ENCODE data around the gene FAM53C. TPM values are rescaled to one million over a fixed set of nuclear protein-coding genes. Genes with fewer than 3 reads are reported as not detected.

The FAM53C gene
- total and polyA plus RNA-seq, 2 experiments from 2014 or later: 21.0 to 45.0 TPM

DNA sequence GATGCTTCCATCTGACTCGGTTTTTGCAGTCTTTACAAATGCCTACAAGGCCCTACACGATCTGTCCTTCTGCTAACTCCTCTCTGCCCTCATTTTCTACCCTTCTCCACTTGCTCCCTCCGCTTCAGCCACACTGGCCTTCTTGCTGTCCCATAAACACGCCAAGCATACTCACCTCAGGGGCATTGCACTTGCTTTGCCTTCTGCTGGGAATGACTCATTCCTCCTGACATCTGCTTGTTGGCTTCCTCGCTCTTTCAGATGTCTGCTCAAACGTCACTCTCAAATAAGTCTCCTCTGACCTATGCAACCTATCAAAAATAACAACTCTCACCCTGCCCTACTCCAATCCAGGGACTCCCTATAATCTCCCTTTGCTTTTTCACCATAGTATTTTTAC lies 34.7 kb upstream of the FAM53C start:
- Histone ChIP-seq H2AFZ (no peak overlapping the region), H3K36me3 (ENCODE audit: insufficient read depth) (no peaks in the 10 kb centered on the region), H4K20me1 (replicated peaks; ENCODE audit: insufficient read depth) (no peaks in the 10 kb centered on the region; the same call in 1 of the 2 replicates), H3K4me2 (no peak overlapping the region), H3K27me3 (ENCODE audit: insufficient read depth) (no peaks in the 10 kb centered on the region), H3K79me2 (replicated peaks; ENCODE audit: insufficient read depth) (no peaks in the 10 kb centered on the region), H3K27ac (ENCODE audit: low read depth) (no peak overlapping the region), H3K4me3 (no peak overlapping the region), H3K4me1 (ENCODE audit: insufficient read depth) (no peaks in the 10 kb centered on the region), H3K9me2 (ENCODE audit: insufficient read depth) (no peaks in the 10 kb centered on the region), H3F3A (replicated peaks; ENCODE audit: low read depth) (no peaks in the 10 kb centered on the region)
- Mint-ChIP-seq H3K36me3 (ENCODE audit: low read depth) (no peaks in the 10 kb centered on the region), H3K27me3 (ENCODE audit: insufficient read depth, low read depth, poor library complexity) (peaks cover 3% of the 10 kb centered on the region), H3K27ac (no peak overlapping the region), H3K4me3 (no peak overlapping the region), H3K9me3 (no peaks in the 10 kb centered on the region), H3K4me1 (no peaks in the 10 kb centered on the region)
- no peak for DNase-seq (ENCODE audit: low spot score)
- no peak for ATAC-seq
- TF ChIP-seq, protein P1, sequence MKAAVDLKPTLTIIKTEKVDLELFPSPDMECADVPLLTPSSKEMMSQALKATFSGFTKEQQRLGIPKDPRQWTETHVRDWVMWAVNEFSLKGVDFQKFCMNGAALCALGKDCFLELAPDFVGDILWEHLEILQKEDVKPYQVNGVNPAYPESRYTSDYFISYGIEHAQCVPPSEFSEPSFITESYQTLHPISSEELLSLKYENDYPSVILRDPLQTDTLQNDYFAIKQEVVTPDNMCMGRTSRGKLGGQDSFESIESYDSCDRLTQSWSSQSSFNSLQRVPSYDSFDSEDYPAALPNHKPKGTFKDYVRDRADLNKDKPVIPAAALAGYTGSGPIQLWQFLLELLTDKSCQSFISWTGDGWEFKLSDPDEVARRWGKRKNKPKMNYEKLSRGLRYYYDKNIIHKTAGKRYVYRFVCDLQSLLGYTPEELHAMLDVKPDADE (IDR thresholded peaks at IDR 0.05): no peak
- TF ChIP-seq JUNB (IDR thresholded peaks at IDR 0.05; ENCODE audit: unreplicated experiment) (no peak), EZH2 (IDR thresholded peaks at IDR 0.05; ENCODE audit: low read depth, unreplicated experiment) (no peak), POLR2AphosphoS5 (IDR thresholded peaks at IDR 0.05; ENCODE audit: low read depth) (no peak), CREB1 (CRISPR knock-in tag; IDR thresholded peaks at IDR 0.05; ENCODE audit: low read depth) (no peak), EZH2phosphoT487 (IDR thresholded peaks at IDR 0.05; ENCODE audit: unreplicated experiment) (no peak), NANOG (IDR thresholded peaks at IDR 0.05; ENCODE audit: borderline replicate concordance) (no peak)

DNA sequence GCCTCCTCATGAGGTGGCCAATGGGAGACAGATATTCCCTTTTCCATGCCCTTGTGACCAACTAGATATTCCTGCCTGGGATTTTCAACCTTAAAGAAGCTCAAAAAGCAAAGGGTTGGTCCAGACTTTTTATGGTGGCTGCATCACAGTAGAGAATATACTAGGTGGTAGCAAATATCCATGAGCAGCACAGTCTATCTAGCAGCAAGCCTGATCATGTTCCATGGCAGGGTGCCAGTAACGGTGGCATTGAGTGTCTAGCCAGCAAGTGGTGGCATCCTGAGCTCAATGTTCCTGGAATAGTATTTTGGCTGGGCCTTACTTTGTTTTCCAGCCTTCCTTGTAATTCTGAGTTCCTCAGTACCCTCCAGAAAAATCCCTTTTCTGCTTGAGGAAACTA lies 32.3 kb upstream of the FAM53C start:
- H2AFZ ChIP-seq: no peak overlapping the region
- no peaks in the 10 kb centered on the region for H3K4me1 Mint-ChIP-seq
- H3K36me3 ChIP-seq (ENCODE audit: insufficient read depth): no peaks in the 10 kb centered on the region
- H3K4me3 Mint-ChIP-seq: no peak overlapping the region
- H3F3A ChIP-seq (replicated peaks; ENCODE audit: low read depth): no peaks in the 10 kb centered on the region
- H3K9me2 ChIP-seq (ENCODE audit: insufficient read depth): no peaks in the 10 kb centered on the region
- H3K79me2 ChIP-seq (replicated peaks; ENCODE audit: insufficient read depth): no peaks in the 10 kb centered on the region
- DNase-seq (ENCODE audit: low spot score): no peak
- no peaks in the 10 kb centered on the region for H3K4me1 ChIP-seq (ENCODE audit: insufficient read depth)
- no peaks in the 10 kb centered on the region for H3K9me3 Mint-ChIP-seq
- no peak overlapping the region for H3K4me3 ChIP-seq
- H3K27me3 ChIP-seq (ENCODE audit: insufficient read depth): no peaks in the 10 kb centered on the region
- H3K27me3 Mint-ChIP-seq (ENCODE audit: insufficient read depth, low read depth, poor library complexity): peaks cover 3% of the 10 kb centered on the region
- ATAC-seq: no peak
- no peak overlapping the region for H3K27ac ChIP-seq (ENCODE audit: low read depth)
- H3K36me3 Mint-ChIP-seq (ENCODE audit: low read depth): no peaks in the 10 kb centered on the region
- H4K20me1 ChIP-seq (replicated peaks; ENCODE audit: insufficient read depth): peaks cover 4% of the 10 kb centered on the region; the same call in 1 of the 2 replicates
- H3K4me2 ChIP-seq: no peak overlapping the region
- H3K27ac Mint-ChIP-seq: no peak overlapping the region
- TF ChIP-seq, protein P2, sequence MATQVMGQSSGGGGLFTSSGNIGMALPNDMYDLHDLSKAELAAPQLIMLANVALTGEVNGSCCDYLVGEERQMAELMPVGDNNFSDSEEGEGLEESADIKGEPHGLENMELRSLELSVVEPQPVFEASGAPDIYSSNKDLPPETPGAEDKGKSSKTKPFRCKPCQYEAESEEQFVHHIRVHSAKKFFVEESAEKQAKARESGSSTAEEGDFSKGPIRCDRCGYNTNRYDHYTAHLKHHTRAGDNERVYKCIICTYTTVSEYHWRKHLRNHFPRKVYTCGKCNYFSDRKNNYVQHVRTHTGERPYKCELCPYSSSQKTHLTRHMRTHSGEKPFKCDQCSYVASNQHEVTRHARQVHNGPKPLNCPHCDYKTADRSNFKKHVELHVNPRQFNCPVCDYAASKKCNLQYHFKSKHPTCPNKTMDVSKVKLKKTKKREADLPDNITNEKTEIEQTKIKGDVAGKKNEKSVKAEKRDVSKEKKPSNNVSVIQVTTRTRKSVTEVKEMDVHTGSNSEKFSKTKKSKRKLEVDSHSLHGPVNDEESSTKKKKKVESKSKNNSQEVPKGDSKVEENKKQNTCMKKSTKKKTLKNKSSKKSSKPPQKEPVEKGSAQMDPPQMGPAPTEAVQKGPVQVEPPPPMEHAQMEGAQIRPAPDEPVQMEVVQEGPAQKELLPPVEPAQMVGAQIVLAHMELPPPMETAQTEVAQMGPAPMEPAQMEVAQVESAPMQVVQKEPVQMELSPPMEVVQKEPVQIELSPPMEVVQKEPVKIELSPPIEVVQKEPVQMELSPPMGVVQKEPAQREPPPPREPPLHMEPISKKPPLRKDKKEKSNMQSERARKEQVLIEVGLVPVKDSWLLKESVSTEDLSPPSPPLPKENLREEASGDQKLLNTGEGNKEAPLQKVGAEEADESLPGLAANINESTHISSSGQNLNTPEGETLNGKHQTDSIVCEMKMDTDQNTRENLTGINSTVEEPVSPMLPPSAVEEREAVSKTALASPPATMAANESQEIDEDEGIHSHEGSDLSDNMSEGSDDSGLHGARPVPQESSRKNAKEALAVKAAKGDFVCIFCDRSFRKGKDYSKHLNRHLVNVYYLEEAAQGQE (IDR thresholded peaks at IDR 0.05; ENCODE audit: unreplicated experiment): no peak
- TF ChIP-seq NANOG (IDR thresholded peaks at IDR 0.05; ENCODE audit: borderline replicate concordance) (no peak), STAT1 (IDR thresholded peaks at IDR 0.05; ENCODE audit: unreplicated experiment) (no peak), EZH2 (IDR thresholded peaks at IDR 0.05; ENCODE audit: low read depth, unreplicated experiment) (no peak), JUNB (IDR thresholded peaks at IDR 0.05; ENCODE audit: unreplicated experiment) (no peak), POLR2AphosphoS5 (IDR thresholded peaks at IDR 0.05; ENCODE audit: low read depth) (no peak), ZNF114 (CRISPR knock-in tag; IDR thresholded peaks at IDR 0.05) (no peak), EZH2phosphoT487 (IDR thresholded peaks at IDR 0.05; ENCODE audit: unreplicated experiment) (no peak), ZNF331 (CRISPR knock-in tag; IDR thresholded peaks at IDR 0.05; ENCODE audit: low read depth) (no peak), CREB1 (CRISPR knock-in tag; IDR thresholded peaks at IDR 0.05; ENCODE audit: low read depth) (no peak)
- TF ChIP-seq, protein P1 (IDR thresholded peaks at IDR 0.05): no peak
- TF ChIP-seq, protein P3, sequence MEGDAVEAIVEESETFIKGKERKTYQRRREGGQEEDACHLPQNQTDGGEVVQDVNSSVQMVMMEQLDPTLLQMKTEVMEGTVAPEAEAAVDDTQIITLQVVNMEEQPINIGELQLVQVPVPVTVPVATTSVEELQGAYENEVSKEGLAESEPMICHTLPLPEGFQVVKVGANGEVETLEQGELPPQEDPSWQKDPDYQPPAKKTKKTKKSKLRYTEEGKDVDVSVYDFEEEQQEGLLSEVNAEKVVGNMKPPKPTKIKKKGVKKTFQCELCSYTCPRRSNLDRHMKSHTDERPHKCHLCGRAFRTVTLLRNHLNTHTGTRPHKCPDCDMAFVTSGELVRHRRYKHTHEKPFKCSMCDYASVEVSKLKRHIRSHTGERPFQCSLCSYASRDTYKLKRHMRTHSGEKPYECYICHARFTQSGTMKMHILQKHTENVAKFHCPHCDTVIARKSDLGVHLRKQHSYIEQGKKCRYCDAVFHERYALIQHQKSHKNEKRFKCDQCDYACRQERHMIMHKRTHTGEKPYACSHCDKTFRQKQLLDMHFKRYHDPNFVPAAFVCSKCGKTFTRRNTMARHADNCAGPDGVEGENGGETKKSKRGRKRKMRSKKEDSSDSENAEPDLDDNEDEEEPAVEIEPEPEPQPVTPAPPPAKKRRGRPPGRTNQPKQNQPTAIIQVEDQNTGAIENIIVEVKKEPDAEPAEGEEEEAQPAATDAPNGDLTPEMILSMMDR (conservative IDR thresholded peaks at IDR 0.05; ENCODE audit: low read depth in 2 of 2): no peak
